Measurements from ENCODE around the gene NOC3L.

Gene NOC3L

DNA sequence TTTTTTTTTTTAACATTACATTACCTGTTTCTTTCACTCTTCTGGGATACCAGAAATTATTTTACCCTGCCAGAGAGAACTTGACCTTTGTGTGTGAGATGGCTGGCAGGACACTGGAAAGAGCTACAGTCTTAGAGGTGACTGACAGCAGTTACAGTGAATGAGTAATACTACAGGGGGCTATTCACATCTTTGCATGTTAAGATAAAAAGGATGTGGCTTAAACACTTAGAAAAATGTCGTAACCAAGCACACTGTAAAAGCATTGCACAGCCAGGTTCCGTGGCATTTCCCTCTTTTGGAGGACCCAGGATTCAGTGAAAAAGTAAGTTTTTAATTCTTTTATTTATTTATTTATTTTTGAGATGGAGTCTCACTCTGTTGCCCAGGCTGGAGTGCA, 20.8 kb upstream of the NOC3L start:
- TF ChIP-seq, protein P1, sequence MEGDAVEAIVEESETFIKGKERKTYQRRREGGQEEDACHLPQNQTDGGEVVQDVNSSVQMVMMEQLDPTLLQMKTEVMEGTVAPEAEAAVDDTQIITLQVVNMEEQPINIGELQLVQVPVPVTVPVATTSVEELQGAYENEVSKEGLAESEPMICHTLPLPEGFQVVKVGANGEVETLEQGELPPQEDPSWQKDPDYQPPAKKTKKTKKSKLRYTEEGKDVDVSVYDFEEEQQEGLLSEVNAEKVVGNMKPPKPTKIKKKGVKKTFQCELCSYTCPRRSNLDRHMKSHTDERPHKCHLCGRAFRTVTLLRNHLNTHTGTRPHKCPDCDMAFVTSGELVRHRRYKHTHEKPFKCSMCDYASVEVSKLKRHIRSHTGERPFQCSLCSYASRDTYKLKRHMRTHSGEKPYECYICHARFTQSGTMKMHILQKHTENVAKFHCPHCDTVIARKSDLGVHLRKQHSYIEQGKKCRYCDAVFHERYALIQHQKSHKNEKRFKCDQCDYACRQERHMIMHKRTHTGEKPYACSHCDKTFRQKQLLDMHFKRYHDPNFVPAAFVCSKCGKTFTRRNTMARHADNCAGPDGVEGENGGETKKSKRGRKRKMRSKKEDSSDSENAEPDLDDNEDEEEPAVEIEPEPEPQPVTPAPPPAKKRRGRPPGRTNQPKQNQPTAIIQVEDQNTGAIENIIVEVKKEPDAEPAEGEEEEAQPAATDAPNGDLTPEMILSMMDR (IDR thresholded peaks at IDR 0.05; ENCODE audit: insufficient read depth, missing control alignments): no peak
- DNase-seq (ENCODE audit: insufficient read length, low spot score) (no peak), FAIRE-seq (no peak)

DNA sequence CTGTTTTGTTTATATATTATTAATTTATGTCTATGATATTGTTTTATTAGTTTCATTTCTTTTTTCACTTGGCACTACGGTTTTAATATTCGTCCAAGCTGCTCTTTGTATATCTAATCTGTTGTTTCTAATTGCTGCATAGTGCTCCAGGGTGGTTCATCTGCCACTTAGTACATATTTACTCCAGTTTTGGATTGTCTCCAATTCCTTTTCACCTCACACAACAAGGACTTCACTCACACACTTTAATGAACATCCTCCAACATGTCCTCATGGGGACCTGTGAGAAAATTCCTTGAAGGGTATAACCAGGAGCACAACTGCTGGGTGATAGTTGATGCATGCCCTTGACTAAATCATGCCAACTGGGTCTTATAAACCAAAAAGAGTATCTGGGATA, 14.1 kb upstream of the NOC3L start:
- no peak for DNase-seq (ENCODE audit: insufficient read length, low spot score)
- TF ChIP-seq, protein P1 (IDR thresholded peaks at IDR 0.05; ENCODE audit: insufficient read depth, missing control alignments): no peak
- FAIRE-seq: no peak

DNA sequence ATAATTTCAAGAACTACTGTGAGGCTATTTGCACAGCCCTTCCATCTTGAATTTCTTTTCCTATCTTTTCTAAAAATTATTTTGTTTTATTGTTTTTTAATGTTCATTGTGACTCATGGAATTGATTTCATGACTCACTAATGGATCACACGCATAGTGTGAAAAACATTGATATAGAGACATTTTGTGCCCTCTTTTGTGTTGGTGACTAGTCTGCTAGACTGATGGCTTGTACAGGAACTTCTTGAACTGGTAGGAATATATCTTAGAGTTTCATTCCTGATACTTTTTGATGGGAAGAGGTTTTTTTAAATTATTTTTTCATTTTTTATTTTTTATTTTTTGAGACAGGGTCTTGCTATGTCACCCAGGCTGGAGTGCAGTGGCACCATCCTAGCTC, 12.6 kb upstream of the NOC3L start:
- TF ChIP-seq, protein P1 (IDR thresholded peaks at IDR 0.05; ENCODE audit: insufficient read depth, missing control alignments): no peak
- FAIRE-seq: no peak
- no peak for DNase-seq (ENCODE audit: insufficient read length, low spot score)

DNA sequence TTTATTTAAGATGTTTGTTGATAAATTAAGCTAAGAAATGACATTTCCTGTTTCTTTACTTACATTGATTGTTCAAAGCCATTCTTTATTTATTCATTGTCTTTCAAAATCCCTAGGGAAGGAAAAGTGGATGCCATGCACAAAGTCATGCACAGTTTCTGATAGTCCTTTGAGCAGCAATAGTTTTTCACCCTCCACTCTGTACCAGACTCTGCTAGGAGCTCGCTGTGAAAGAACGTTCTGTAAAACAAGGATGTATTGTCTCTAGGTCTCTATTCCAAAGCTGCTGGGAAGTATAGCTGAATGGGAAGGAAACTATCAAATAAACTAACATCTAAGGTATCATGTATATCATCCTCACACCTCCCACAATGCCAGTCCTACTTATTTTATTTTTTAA, 7.8 kb upstream of the NOC3L start:
- TF ChIP-seq, protein P1 (IDR thresholded peaks at IDR 0.05; ENCODE audit: insufficient read depth, missing control alignments): no peak
- FAIRE-seq (no peak), DNase-seq (ENCODE audit: insufficient read length, low spot score) (no peak)

DNA sequence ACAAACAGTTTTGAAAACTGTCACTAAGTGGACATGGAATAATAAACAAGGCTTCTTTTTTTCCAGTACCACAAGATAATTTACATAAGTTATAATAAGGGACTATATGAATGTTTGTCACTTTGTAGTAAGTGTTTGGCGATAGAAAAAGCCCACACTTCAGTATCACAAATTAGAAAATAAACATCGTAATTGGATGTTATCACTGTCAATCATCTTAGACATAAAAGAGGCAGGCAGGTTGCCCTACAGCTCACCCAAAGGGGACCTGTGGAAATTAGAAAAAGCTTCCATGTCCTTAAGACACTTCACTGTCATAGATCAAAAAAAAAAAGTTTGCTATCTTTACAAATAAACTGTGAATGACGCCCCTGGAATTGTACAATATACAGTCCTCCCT, 3.6 kb upstream of the NOC3L start:
- DNase-seq (ENCODE audit: insufficient read length, low spot score) (no peak), FAIRE-seq (no peak)
- TF ChIP-seq, protein P1 (IDR thresholded peaks at IDR 0.05; ENCODE audit: insufficient read depth, missing control alignments): no peak

DNA sequence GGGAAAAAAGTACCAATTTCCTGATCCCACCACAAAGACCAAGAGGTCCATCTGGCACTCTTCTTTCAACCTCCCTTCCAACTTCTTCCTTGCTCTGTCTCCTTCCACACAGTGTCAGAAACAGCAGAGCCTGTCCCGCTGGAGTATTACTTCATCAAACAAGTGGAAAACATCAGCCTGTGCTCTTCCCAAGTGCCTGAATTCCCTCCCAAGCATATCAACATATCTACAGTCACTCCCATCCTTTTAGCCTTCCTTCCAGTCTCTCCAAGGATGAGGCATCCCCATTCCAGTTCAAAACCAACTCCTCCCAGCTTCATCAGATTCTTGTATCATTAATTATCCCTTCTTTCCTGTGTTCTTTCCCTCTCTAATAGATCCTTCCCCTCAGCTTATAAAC, 1.7 kb upstream of the NOC3L start:
- FAIRE-seq (no peak), DNase-seq (ENCODE audit: insufficient read length, low spot score) (no peak)
- TF ChIP-seq, protein P1 (IDR thresholded peaks at IDR 0.05; ENCODE audit: insufficient read depth, missing control alignments): no peak

DNA sequence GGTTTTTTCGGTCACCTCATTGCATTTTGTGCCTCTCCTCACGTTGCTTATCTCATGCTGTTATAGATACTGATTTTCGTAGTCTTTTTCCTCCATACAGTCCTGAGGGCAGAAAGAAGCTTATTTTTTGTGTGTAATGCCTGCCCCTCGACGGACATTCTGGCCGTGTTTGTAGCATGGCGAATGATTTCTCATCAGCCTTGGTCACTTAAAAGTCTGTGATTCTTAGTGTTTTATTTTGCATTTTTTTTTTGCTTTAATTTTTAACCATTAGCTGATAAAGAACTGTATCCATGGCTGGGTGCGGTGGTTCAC, 469 bp upstream of the NOC3L start:
- TF ChIP-seq, protein P1 (IDR thresholded peaks at IDR 0.05; ENCODE audit: insufficient read depth, missing control alignments): no peak
- DNase-seq (ENCODE audit: insufficient read length, low spot score) (no peak), FAIRE-seq (no peak)
